LHCN-M2 (cell line): ENCODE measurements around the gene FZD4. TPM values are rescaled to one million over a fixed set of nuclear protein-coding genes. Genes with fewer than 3 reads are reported as not detected.
"Not testable (repeated sequence)": the region's sequence is repeated elsewhere in the genome, so short reads cannot be mapped to it uniquely, and the experiment has no call there.

ENCODE experiments used
- DNase-seq: peaks from one replicate; pipeline ENCODE4 v3.0.0-alpha.2; 2012; ENCODE audit warnings: low read depth
- total RNA-seq: library from RNA; depleted of rRNA; stranded (reverse); fragments of >200 nt; gene quantifications from 2 replicates; pipeline ENCODE4 v1.2.3, GENCODE V29; 2014

Gene FZD4
- total RNA-seq, 1 experiment from 2014 or later: 5.0 TPM

- no peak for DNase-seq
Measured at GRCh38 chr11:86938203-86938899, 16.8 kb downstream of the FZD4 start.

- not testable (repeated sequence) for DNase-seq
Measured at GRCh38 chr11:86937193-86937806, 17.9 kb downstream of the FZD4 start.

GRCh38 chr11:86934926-86935579 is 20.1 kb downstream of the FZD4 start:
- no peak for DNase-seq

- DNase-seq: no peak
Measured at GRCh38 chr11:86934582-86934900, 20.7 kb downstream of the FZD4 start.

- DNase-seq: no peak
Measured at GRCh38 chr11:86933891-86934581, 21.2 kb downstream of the FZD4 start.

GRCh38 chr11:86932924-86933875 is 22.0 kb downstream of the FZD4 start:
- no peak for DNase-seq

GRCh38 chr11:86932259-86932585 is 23.0 kb downstream of the FZD4 start:
- no peak for DNase-seq

- peak; percentile 85 for DNase-seq
Measured at GRCh38 chr11:86931548-86932258, 23.5 kb downstream of the FZD4 start.

- DNase-seq: no peak
Measured at GRCh38 chr11:86930957-86931547, 24.1 kb downstream of the FZD4 start.

- DNase-seq: no peak
Measured at GRCh38 chr11:86926975-86927374, 28.2 kb downstream of the FZD4 start.

- no peak for DNase-seq
Measured at GRCh38 chr11:86923999-86924766, 31.0 kb downstream of the FZD4 start.

GRCh38 chr11:86922225-86922624 is 33.0 kb downstream of the FZD4 start:
- DNase-seq: no peak

- DNase-seq: peak; percentile 84
Measured at GRCh38 chr11:86919557-86920210, 35.5 kb downstream of the FZD4 start.

- no peak for DNase-seq
Measured at GRCh38 chr11:86918973-86919372, 36.2 kb downstream of the FZD4 start.

- DNase-seq: no peak
Measured at GRCh38 chr11:86918496-86918895, 36.7 kb downstream of the FZD4 start.

- no peak for DNase-seq
Measured at GRCh38 chr11:86917589-86917988, 37.6 kb downstream of the FZD4 start.

- DNase-seq: peak; percentile 94
Measured at GRCh38 chr11:86916330-86916729, 38.9 kb downstream of the FZD4 start.

- not testable (repeated sequence) for DNase-seq
Measured at GRCh38 chr11:86915850-86916249, 39.3 kb downstream of the FZD4 start.
